ENCODE results near the gene PHF21B. TPM values are rescaled to one million over a fixed set of nuclear protein-coding genes. Genes with fewer than 3 reads are reported as not detected.

The PHF21B gene
- total RNA-seq, 3 donors from 2014 or later (not counting 1 experiment from before 2014, with no cell fraction given): not detected

- Histone ChIP-seq H3K4me3 (ENCODE audit: low read length) (no peak overlapping the region), H3K27me3 (ENCODE audit: control insufficient read depth, insufficient read depth, low read length) (no peaks in the 10 kb centered on the region), H3K36me3 (ENCODE audit: control insufficient read depth, insufficient read depth, low read length) (no peaks in the 10 kb centered on the region), H3K9me3 (ENCODE audit: control insufficient read depth, insufficient read depth, low read length) (no peaks in the 10 kb centered on the region), H3K4me1 (ENCODE audit: control insufficient read depth, insufficient read depth, low read length) (no peaks in the 10 kb centered on the region), H3K27ac (ENCODE audit: low read length) (no peak overlapping the region)
- whole genome bisulfite sequencing (ENCODE audit: insufficient coverage): 85% methylated on average over 11 of the region's 11 CpGs
- Mint-ChIP-seq H3K4me3 (no peak overlapping the region), H3K27me3 (ENCODE audit: low read depth in 2 of 2) (no peaks in the 10 kb centered on the region), H3K4me1 (no peaks in the 10 kb centered on the region), H3K9me3 (no peaks in the 10 kb centered on the region), H3K36me3 (no peaks in the 10 kb centered on the region), H3K27ac (no peak overlapping the region)
- ATAC-seq (no peak), DNase-seq (no peak)
- intact Hi-C loops (cut with micrococcal nuclease): no loop called here
- no peak for TF ChIP-seq CTCF (IDR thresholded peaks at IDR 0.05)
Measured at GRCh38 chr22:44891791-44892190, 118.0 kb downstream of the PHF21B start.

DNA sequence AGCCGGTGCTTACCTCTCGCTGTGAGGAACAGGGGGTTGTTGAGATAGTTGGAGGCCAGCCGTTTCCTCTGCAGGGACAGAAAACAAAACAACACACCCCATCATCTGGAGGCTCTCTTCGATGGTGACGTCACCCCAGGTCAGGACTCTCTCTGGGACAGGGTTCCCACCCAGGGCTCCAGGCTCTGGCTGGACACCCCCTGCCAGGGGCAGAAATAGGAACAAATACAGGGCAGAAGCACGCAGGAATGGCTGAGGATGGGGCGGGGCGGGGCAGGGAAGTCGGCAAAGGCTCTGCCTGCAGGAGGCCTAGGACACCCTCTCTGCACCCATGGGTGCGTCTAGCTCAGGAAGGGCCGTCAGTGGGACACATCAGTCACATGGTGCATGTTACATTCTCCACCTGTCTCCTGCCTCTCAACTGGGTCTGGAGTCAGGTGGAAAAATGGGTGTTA, 118.5 kb downstream of the PHF21B start:
- Mint-ChIP-seq H3K4me1 (no peaks in the 10 kb centered on the region), H3K9me3 (no peaks in the 10 kb centered on the region), H3K4me3 (no peak overlapping the region), H3K36me3 (no peaks in the 10 kb centered on the region), H3K27ac (no peak overlapping the region), H3K27me3 (ENCODE audit: low read depth in 2 of 2) (no peaks in the 10 kb centered on the region)
- no peaks in the 10 kb centered on the region for H3K9me3 ChIP-seq (ENCODE audit: control insufficient read depth, insufficient read depth, low read length)
- H3K27ac ChIP-seq (ENCODE audit: low read length): no peak overlapping the region
- H3K27me3 ChIP-seq (ENCODE audit: control insufficient read depth, insufficient read depth, low read length): no peaks in the 10 kb centered on the region
- 85% methylated on average over 11 of the region's 11 CpGs for WGBS (ENCODE audit: insufficient coverage)
- intact Hi-C loops (cut with micrococcal nuclease): no loop called here
- TF ChIP-seq CTCF (IDR thresholded peaks at IDR 0.05): no peak
- no peaks in the 10 kb centered on the region for H3K36me3 ChIP-seq (ENCODE audit: control insufficient read depth, insufficient read depth, low read length)
- ATAC-seq (no peak), DNase-seq (no peak)
- no peak overlapping the region for H3K4me3 ChIP-seq (ENCODE audit: low read length)
- no peaks in the 10 kb centered on the region for H3K4me1 ChIP-seq (ENCODE audit: control insufficient read depth, insufficient read depth, low read length)

DNA sequence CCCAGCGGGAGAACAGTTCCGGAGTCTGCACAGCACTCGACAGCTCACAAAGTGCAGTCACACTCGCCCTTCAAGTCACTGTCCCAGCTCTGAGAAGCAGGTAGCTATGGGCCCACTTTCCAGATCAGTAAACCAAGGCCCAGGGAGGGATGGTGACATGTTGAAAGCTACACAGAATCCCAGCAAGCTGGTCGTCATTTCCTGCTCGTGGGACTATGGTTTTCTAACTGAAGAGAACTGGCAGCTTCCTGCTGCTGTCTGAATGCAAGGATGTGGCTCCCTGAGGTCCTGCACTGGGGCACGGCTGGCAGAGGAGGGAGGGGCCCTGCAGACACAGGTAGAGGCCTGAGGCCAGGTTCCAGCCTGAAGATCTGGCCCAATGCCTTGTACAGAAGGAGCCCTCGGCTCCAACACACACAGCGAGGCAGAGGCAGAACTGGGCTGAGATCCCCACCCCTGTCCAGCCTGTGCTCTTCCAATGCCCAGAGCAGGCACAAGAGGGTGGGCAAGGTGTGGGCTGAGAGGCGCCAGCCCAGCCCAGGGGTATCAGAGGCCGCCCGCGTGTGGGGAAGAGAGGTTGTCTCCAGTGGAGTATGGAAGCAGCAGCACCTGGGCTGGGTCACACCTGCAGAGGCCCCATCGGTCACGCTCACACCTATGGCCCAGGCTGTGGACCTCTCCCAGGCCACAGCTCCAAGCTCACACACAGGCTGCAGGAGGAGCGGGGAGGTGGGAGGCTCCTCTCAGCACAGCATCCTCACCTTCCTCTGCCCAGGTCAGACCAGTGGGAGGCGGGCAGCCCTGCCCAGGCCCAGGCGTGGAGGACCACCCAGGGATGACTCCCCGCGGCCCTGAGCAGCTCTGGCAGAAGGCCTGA, 119.2 kb downstream of the PHF21B start:
- Histone ChIP-seq H3K36me3 (ENCODE audit: control insufficient read depth, insufficient read depth, low read length) (no peaks in the 10 kb centered on the region), H3K4me3 (ENCODE audit: low read length) (no peak overlapping the region), H3K27me3 (ENCODE audit: control insufficient read depth, insufficient read depth, low read length) (no peaks in the 10 kb centered on the region), H3K4me1 (ENCODE audit: control insufficient read depth, insufficient read depth, low read length) (no peaks in the 10 kb centered on the region), H3K9me3 (ENCODE audit: control insufficient read depth, insufficient read depth, low read length) (no peaks in the 10 kb centered on the region), H3K27ac (ENCODE audit: low read length) (no peak overlapping the region)
- Mint-ChIP-seq H3K27ac (no peak overlapping the region), H3K4me3 (no peak overlapping the region), H3K4me1 (no peaks in the 10 kb centered on the region), H3K36me3 (no peaks in the 10 kb centered on the region), H3K9me3 (no peaks in the 10 kb centered on the region), H3K27me3 (ENCODE audit: low read depth in 2 of 2) (no peaks in the 10 kb centered on the region)
- ATAC-seq (no peak), DNase-seq (no peak)
- no peak for TF ChIP-seq CTCF (IDR thresholded peaks at IDR 0.05)
- 83% methylated on average over 20 of the region's 20 CpGs for WGBS (ENCODE audit: insufficient coverage)
- intact Hi-C loops (cut with micrococcal nuclease): no loop called here

All from natural killer cell (primary cell).